ENCODE measurements around the gene DNASE1.

Gene DNASE1, protein sequence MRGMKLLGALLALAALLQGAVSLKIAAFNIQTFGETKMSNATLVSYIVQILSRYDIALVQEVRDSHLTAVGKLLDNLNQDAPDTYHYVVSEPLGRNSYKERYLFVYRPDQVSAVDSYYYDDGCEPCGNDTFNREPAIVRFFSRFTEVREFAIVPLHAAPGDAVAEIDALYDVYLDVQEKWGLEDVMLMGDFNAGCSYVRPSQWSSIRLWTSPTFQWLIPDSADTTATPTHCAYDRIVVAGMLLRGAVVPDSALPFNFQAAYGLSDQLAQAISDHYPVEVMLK

DNA sequence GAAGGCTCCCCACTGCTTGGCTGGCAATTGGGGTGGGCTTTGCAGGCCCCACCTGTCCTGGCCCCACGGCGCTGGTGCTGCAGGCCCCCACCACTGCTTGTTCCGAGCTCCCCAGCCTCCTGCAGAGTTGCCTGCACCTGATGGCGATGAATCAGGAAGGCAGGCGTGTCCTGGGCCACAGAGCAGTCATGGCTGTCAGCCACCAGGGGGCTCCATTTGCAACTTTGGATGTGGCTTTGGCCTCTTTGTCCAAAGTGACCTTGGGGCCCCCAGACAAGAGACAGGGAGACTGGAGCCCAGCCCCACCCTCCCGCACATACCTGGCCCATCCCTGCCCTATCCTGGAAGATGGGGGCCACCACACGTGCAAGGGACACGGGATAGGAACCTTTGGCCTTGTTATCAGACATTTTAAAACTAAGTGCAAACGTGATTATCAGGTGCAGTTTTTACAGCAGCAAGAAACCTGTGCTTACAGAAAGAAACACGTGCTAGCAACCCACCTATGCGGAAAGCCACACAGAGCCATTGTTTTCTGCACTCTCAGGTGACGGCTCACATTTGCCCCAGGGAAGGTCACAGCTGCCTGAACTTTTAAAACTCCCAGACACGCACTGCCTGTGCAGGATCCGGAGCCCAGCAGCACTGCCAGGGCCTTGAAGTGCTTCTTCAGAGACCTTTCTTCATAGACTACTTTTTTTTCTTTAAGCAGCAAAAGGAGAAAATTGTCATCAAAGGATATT, at the start of gene DNASE1:
Gene DNASE1 (plus strand): TSS at position 443 of the 743 bp plus-strand sequence. CDS start 683 bp downstream, outside the sequence.
- Histone ChIP-seq H3K4me2 (ENCODE audit: low read length) (no peak within 1 kb of the TSS), H3K9ac (no peak within 1 kb of the TSS), H3K27me3 (ENCODE audit: control insufficient read depth, insufficient read depth, low read length) (no peaks in the 10 kb centered on the region), H3K9me3 (ENCODE audit: control insufficient read depth, low read length) (no peaks in the 10 kb centered on the region), H3K36me3 (ENCODE audit: control insufficient read depth, insufficient read depth, low read length) (no peaks in the 10 kb centered on the region), H3K4me3 (ENCODE audit: low read depth, low read length) (no peak within 1 kb of the TSS), H3K27ac (no peak within 1 kb of the TSS), H3K4me1 (no peaks in the 10 kb centered on the region), H2AFZ (no peak within 1 kb of the TSS), H3K79me2 (no peaks in the 10 kb centered on the region)
- TF ChIP-seq, protein P1, sequence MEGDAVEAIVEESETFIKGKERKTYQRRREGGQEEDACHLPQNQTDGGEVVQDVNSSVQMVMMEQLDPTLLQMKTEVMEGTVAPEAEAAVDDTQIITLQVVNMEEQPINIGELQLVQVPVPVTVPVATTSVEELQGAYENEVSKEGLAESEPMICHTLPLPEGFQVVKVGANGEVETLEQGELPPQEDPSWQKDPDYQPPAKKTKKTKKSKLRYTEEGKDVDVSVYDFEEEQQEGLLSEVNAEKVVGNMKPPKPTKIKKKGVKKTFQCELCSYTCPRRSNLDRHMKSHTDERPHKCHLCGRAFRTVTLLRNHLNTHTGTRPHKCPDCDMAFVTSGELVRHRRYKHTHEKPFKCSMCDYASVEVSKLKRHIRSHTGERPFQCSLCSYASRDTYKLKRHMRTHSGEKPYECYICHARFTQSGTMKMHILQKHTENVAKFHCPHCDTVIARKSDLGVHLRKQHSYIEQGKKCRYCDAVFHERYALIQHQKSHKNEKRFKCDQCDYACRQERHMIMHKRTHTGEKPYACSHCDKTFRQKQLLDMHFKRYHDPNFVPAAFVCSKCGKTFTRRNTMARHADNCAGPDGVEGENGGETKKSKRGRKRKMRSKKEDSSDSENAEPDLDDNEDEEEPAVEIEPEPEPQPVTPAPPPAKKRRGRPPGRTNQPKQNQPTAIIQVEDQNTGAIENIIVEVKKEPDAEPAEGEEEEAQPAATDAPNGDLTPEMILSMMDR (IDR thresholded peaks at IDR 0.05): peak; percentile 45

DNA sequence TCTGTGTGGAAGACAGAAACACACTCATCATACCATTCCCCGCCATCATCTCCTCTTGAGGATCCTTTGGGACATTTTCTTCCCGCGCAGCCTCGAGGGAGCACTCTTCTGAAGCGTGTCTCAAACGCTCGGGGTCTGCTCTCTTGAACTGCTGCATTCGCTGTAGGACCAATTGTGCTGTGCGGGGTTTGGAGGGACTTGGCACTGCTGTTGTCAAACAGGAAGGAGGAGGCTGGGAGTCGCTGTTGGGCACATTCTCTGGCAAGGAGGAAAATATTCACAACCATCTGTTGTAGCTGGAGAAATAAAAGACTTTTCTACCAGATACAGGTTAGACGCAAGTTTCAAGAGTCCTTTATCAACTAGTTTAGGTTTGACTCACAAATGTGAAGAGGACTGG, 48.0 kb upstream of the DNASE1 start:
- Histone ChIP-seq H2AFZ (no peak overlapping the region), H3K9me3 (ENCODE audit: control insufficient read depth, low read length) (no peaks in the 10 kb centered on the region), H3K4me3 (ENCODE audit: low read depth, low read length) (no peak overlapping the region), H3K27ac (no peak overlapping the region), H3K79me2 (no peaks in the 10 kb centered on the region), H3K36me3 (ENCODE audit: control insufficient read depth, insufficient read depth, low read length) (no peaks in the 10 kb centered on the region), H3K4me1 (no peaks in the 10 kb centered on the region), H3K4me2 (ENCODE audit: low read length) (no peak overlapping the region), H3K9ac (no peak overlapping the region), H3K27me3 (ENCODE audit: control insufficient read depth, insufficient read depth, low read length) (no peaks in the 10 kb centered on the region)
- TF ChIP-seq, protein P1 (IDR thresholded peaks at IDR 0.05): no peak

DNA sequence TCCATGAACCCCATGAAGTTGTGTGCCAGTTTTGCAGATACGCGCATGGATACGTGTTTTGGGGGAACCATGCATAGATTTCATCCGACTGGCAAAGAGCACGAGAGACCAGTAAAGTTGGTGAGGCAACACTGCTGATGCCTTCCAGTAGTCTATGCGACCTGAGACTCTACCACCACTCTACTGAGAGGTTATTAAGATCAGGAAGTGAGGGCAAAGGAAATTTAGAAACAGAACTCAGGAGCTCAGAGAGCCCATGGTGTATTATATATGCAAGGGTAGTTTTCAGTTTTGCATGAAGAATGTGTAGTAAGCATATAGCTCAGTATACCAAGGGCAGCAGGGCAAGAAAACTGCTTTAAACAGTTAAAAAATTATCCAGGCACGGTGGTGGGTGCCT, 47.3 kb upstream of the DNASE1 start:
- Histone ChIP-seq H3K4me2 (ENCODE audit: low read length) (no peak overlapping the region), H3K36me3 (ENCODE audit: control insufficient read depth, insufficient read depth, low read length) (no peaks in the 10 kb centered on the region), H3K4me3 (ENCODE audit: low read depth, low read length) (no peak overlapping the region), H3K9ac (no peak overlapping the region), H3K4me1 (no peaks in the 10 kb centered on the region), H3K27me3 (ENCODE audit: control insufficient read depth, insufficient read depth, low read length) (no peaks in the 10 kb centered on the region), H3K27ac (no peak overlapping the region), H2AFZ (no peak overlapping the region), H3K9me3 (ENCODE audit: control insufficient read depth, low read length) (no peaks in the 10 kb centered on the region), H3K79me2 (peaks cover 5% of the 10 kb centered on the region)
- TF ChIP-seq, protein P1 (IDR thresholded peaks at IDR 0.05): no peak

DNA sequence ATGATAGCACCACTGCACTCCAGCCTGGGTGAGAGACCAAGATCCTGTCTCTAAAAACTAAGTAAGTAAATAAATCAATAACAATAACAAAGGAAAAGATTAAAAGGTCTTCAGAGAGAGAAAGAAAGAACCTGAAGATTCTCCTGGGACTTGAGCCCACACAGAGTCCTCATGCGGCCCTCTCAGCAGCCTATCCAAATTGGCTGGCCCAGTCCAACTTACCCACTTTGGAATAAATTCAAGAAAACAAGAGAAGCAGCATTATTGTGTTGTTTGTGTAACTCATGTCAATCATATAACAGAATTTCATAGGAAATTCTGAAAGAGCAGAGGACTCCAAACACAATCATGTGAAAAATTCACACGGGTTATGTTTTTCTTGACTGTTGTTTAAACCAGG, 46.9 kb upstream of the DNASE1 start:
- Histone ChIP-seq H2AFZ (no peak overlapping the region), H3K27ac (no peak overlapping the region), H3K27me3 (ENCODE audit: control insufficient read depth, insufficient read depth, low read length) (no peaks in the 10 kb centered on the region), H3K79me2 (peaks cover 6% of the 10 kb centered on the region), H3K4me2 (ENCODE audit: low read length) (no peak overlapping the region), H3K36me3 (ENCODE audit: control insufficient read depth, insufficient read depth, low read length) (no peaks in the 10 kb centered on the region), H3K4me1 (no peaks in the 10 kb centered on the region), H3K9ac (no peak overlapping the region), H3K4me3 (ENCODE audit: low read depth, low read length) (no peak overlapping the region), H3K9me3 (ENCODE audit: control insufficient read depth, low read length) (no peaks in the 10 kb centered on the region)
- TF ChIP-seq, protein P1 (IDR thresholded peaks at IDR 0.05): no peak
